Stomach (tissue), 9 donors: Measurements from ENCODE around the gene GARIN5B. TPM values are rescaled to one million over a fixed set of nuclear protein-coding genes. Genes with fewer than 3 reads are reported as not detected.
A peak's percentile ranks its signal among the peaks of the same experiment; 100 is the strongest.

ENCODE experiments used
- DNase-seq, 2 donors: peaks; one replicate each; pipeline versions ENCODE4 v3.0.0 to v3.0.0-alpha.2; 2013 to 2019
- H3K27ac ChIP-seq, 5 donors: fragments of 200-600 bp in 4 of 5; sonication (generic) in 4 of 5; one replicate each; pipeline ENCODE4 v1.5.1; 2013 to 2019; ENCODE audit warnings: mild to moderate bottlenecking in 1 of 5, moderate library complexity in 1 of 5
- H3K27me3 ChIP-seq, 3 donors: fragments of 200-600 bp; sonication (generic); one replicate each; pipeline ENCODE4 v1.5.1; 2017 to 2019; ENCODE audit warnings: mixed run types in 1 of 3
- H3K36me3 ChIP-seq, 4 donors: fragments of 200-600 bp; sonication (generic); 1 replicate in 3 of 4; 2 replicates in 1 of 4; pipeline ENCODE4 v1.5.1; 2016 to 2019
- H3K4me1 ChIP-seq, 4 donors: fragments of 200-600 bp; sonication (generic); one replicate each; pipeline ENCODE4 v1.5.1; 2016 to 2019
- H3K4me3 ChIP-seq, 4 donors: fragments of 200-600 bp; sonication (generic) in 3 of 4; one replicate each; pipeline ENCODE4 v1.5.1; 2016 to 2019; ENCODE audit warnings: mild to moderate bottlenecking in 1 of 4
- H3K9me3 ChIP-seq, 4 donors: fragments of 200-600 bp; sonication (generic); one replicate each; pipeline ENCODE4 v1.5.1; 2016 to 2019
- CTCF ChIP-seq, 7 experiments: fragments of 450-650 bp in 4 of 7; fragments of 200-600 bp in 3 of 7; sonication (generic) in 3 of 7; IDR thresholded peaks; one replicate each; pipeline ENCODE4 v1.5.1; 2016 to 2019; ENCODE audit warnings: antibody characterized with exemption in 7 of 7, control low read depth in 2 of 7, mild to moderate bottlenecking in 1 of 7
- EP300 ChIP-seq: sonication (generic); formaldehyde crosslinking; IDR thresholded peaks from one replicate; pipeline ENCODE4 v1.6.1; 2017; ENCODE audit warnings: antibody characterized with exemption
- POLR2A ChIP-seq, 4 donors: fragments of 450-650 bp; IDR thresholded peaks; one replicate each; pipeline ENCODE4 v1.6.1; 2016; ENCODE audit warnings: antibody characterized with exemption in 4 of 4, control low read depth in 2 of 4, mild to moderate bottlenecking in 1 of 4, moderate library complexity in 1 of 4
- POLR2AphosphoS5 ChIP-seq, 3 donors: sonication (generic); formaldehyde crosslinking; IDR thresholded peaks; one replicate each; pipeline ENCODE4 v1.6.1; 2016; ENCODE audit warnings: antibody characterized with exemption in 3 of 3
- WGBS, 5 donors: extraction: QIAGEN DNeasy Blood & Tissue Kit in 3 of 5; methylation state at CpG; one replicate each; pipeline versions ENCODE4 v1.1.5 to v1.1.7; 2013 to 2018; 5-methylcytosine and 5-hydroxymethylcytosine counted together
- intact Hi-C: fragments of 100-400 bp; cut with DNase I; formaldehyde crosslinking; loops from one replicate; pipeline ENCODE4 v1.15.1; 2023; ENCODE audit warnings: low total_unique reads
- polyA plus RNA-seq, 3 donors: library from polyadenylated mRNA; stranded (reverse); fragments of 200-250 nt; gene quantifications; one replicate each; pipeline ENCODE4 v1.2.3, GENCODE V29; 2013
- total RNA-seq, 5 donors: library from RNA; depleted of rRNA; stranded (reverse); fragments of >200 nt; gene quantifications; one replicate each; pipeline versions ENCODE4 v1.1.0 to v1.2.3, GENCODE V29; 2014 to 2016
- donor health status: healthy with polysubstance abuse.
- donor health status: Bipolar disorder and iron deficiency.
- donor health status: healthy.

The GARIN5B gene
- total and polyA plus RNA-seq, 8 donors = not detected

- no peak for TF ChIP-seq EP300
- no peak for TF ChIP-seq POLR2A (IDR thresholded peaks at IDR 0.05)
- no peak for TF ChIP-seq POLR2AphosphoS5 (IDR thresholded peaks at IDR 0.05)
- TF ChIP-seq CTCF (IDR thresholded peaks at IDR 0.05) = no peak
- H3K27ac ChIP-seq = no peak overlapping the region
- WGBS, 5 donors = 16 to 26% (median 20%) methylated on average over 12 to 21 of the region's 21 CpGs
Measured at GRCh38 chr19:55319785-55320184, 43.3 kb downstream of the GARIN5B start.

DNA sequence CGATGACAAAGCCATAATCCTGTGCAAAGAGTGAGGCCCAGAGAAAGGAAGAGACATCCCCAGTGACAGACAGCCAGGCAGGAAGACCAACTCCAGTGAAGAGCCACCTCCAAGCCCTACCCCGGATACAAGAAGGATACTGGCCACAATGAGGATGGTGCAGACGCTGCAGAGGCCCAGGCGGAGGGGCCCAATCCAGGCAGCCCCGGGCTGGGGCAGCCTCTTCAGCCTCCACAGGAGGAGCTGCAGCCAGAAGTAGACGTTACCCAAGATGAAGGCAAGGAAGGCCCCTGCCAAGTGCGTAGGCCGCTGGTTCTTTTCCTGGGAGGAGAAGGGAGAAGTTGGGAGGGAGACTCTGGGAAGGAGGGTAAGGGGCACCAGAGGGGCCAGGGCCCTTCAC, 46.4 kb downstream of the GARIN5B start:
- Histone ChIP-seq H3K9me3 (no peaks in the 10 kb centered on the region), H3K27me3 (peaks cover 0 to 20% (median 3%) of the 10 kb centered on the region in 3 donors), H3K36me3 (no peaks in the 10 kb centered on the region), H3K27ac (no peak overlapping the region), H3K4me1 (no peaks in the 10 kb centered on the region), H3K4me3 (no peak overlapping the region)
- TF ChIP-seq POLR2A (IDR thresholded peaks at IDR 0.05) (no peak), CTCF (IDR thresholded peaks at IDR 0.05) (no peak), EP300 (no peak)
- intact Hi-C loops = no loop called here
- no peak for DNase-seq
- WGBS, 5 donors = 78 to 90% (median 89%) methylated on average over 8 of the region's 8 CpGs

More at GRCh38 chr19:55319785-55320184, 43.3 kb downstream of the GARIN5B start:
- intact Hi-C loops = no loop called here
- DNase-seq = peak in 1 of 2 donors; percentile 79
- Histone ChIP-seq H3K27me3 (peaks cover 0 to 28% (median 3%) of the 10 kb centered on the region in 3 donors), H3K4me1 (peaks cover 0 to 11% (median 0%) of the 10 kb centered on the region in 4 donors), H3K9me3 (no peaks in the 10 kb centered on the region), H3K36me3 (no peaks in the 10 kb centered on the region), H3K4me3 (no peak overlapping the region)

- intact Hi-C loops = no loop called here
- Histone ChIP-seq H3K4me3 (no peak overlapping the region), H3K36me3 (no peaks in the 10 kb centered on the region), H3K4me1 (no peaks in the 10 kb centered on the region), H3K27me3 (peaks cover 0 to 17% (median 3%) of the 10 kb centered on the region in 3 donors), H3K9me3 (no peaks in the 10 kb centered on the region), H3K27ac (no peak overlapping the region)
- DNase-seq = no peak
- 85 to 88% (median 86%) methylated on average over 13 of the region's 13 CpGs for WGBS, 5 donors
- TF ChIP-seq POLR2A (IDR thresholded peaks at IDR 0.05) (no peak), EP300 (no peak), POLR2AphosphoS5 (IDR thresholded peaks at IDR 0.05) (no peak), CTCF (IDR thresholded peaks at IDR 0.05) (no peak)
Measured at GRCh38 chr19:55315956-55316525, 47.0 kb downstream of the GARIN5B start.

GRCh38 chr19:55314396-55314795, 48.7 kb downstream of the GARIN5B start:
- DNase-seq = no peak
- no peaks in the 10 kb centered on the region for H3K9me3 ChIP-seq
- 80 to 89% (median 87%) methylated on average over 7 to 8 of the region's 8 CpGs for WGBS, 5 donors
- no peak overlapping the region for H3K27ac ChIP-seq
- peaks cover 0 to 11% (median 3%) of the 10 kb centered on the region in 4 donors for H3K36me3 ChIP-seq
- no peak overlapping the region for H3K4me3 ChIP-seq
- TF ChIP-seq POLR2A (IDR thresholded peaks at IDR 0.05) (no peak), CTCF (IDR thresholded peaks at IDR 0.05) (no peak), EP300 (no peak), POLR2AphosphoS5 (IDR thresholded peaks at IDR 0.05) (no peak)
- intact Hi-C loops = no loop called here
- peaks cover 0 to under 1% (median 0%) of the 10 kb centered on the region in 3 donors for H3K27me3 ChIP-seq
- H3K4me1 ChIP-seq = no peaks in the 10 kb centered on the region
